Measurements from ENCODE around the gene GSN.

Gene GSN

DNA sequence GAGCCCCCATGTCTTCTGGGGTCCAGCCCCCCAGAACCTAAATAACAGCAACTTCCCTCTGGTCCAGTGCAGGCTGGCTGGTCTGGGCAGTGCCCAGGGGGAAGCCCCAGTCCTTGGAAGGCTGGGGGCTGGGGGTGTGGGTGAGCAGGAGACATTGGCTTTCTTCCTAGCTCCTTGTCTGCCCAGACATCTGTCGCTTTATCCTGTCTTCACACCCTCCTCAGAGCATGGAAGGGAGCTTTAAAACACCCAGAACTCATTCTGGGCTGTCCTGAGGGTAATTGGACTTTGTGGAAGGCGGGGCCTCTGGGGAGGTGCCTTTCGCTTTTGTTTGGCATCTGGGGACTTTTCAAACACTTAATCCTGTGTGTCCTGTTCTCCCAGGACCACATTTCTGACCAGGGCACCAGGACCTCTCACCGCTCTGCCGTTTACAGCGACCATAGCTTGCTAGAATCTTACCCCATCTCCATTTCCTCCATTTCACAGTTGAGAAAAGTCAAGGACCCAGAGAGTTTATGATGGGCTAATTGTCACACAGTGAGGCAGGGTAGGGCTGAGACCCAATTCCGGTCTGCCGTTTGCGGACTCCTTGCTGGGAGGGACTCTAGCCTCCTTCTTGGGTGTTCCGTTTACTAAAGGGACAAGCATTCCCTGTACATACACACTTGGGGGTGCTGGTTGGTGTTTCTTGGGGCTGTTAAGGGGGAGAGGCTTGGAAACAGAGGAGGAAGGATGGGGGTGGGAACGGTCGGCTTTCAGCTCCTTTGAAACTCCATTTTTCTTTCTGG is 1.1 kb downstream of the GSN start:
- Histone ChIP-seq H3K79me2 (ENCODE audit: control insufficient read depth, low read length) (no peaks in the 10 kb centered on the region), H3F3A (ENCODE audit: control insufficient read depth, insufficient read depth) (no peaks in the 10 kb centered on the region)
- TF ChIP-seq, protein P1, sequence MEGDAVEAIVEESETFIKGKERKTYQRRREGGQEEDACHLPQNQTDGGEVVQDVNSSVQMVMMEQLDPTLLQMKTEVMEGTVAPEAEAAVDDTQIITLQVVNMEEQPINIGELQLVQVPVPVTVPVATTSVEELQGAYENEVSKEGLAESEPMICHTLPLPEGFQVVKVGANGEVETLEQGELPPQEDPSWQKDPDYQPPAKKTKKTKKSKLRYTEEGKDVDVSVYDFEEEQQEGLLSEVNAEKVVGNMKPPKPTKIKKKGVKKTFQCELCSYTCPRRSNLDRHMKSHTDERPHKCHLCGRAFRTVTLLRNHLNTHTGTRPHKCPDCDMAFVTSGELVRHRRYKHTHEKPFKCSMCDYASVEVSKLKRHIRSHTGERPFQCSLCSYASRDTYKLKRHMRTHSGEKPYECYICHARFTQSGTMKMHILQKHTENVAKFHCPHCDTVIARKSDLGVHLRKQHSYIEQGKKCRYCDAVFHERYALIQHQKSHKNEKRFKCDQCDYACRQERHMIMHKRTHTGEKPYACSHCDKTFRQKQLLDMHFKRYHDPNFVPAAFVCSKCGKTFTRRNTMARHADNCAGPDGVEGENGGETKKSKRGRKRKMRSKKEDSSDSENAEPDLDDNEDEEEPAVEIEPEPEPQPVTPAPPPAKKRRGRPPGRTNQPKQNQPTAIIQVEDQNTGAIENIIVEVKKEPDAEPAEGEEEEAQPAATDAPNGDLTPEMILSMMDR (IDR thresholded peaks at IDR 0.05; ENCODE audit: low read depth, low read length, poor library complexity, severe bottlenecking), result no peak
- no peak for TF ChIP-seq EZH2phosphoT487 (IDR thresholded peaks at IDR 0.05; ENCODE audit: borderline replicate concordance, low read length)

GRCh38 chr9:121269642-121270254 is 1.8 kb downstream of the GSN start:
- TF ChIP-seq, protein P1 (IDR thresholded peaks at IDR 0.05; ENCODE audit: low read depth, low read length, poor library complexity, severe bottlenecking), result no peak
- no peak for TF ChIP-seq EZH2phosphoT487 (IDR thresholded peaks at IDR 0.05; ENCODE audit: borderline replicate concordance, low read length)
- Histone ChIP-seq H3F3A (ENCODE audit: control insufficient read depth, insufficient read depth) (no peaks in the 10 kb centered on the region), H3K9me3 (ENCODE audit: control insufficient read depth, insufficient read depth, low read length) (no peaks in the 10 kb centered on the region), H3K27ac (ENCODE audit: low read depth, low read length) (no peak overlapping the region), H3K79me2 (ENCODE audit: control insufficient read depth, low read length) (no peaks in the 10 kb centered on the region), H3K27me3 (ENCODE audit: control insufficient read depth, low read length) (peaks cover 16% of the 10 kb centered on the region), H3K4me2 (ENCODE audit: low read length) (no peak overlapping the region), H3K4me1 (ENCODE audit: control insufficient read depth, low read length) (peaks cover 14% of the 10 kb centered on the region), H3K9me2 (replicated peaks; ENCODE audit: control insufficient read depth, low read length) (no peaks in the 10 kb centered on the region), H3K36me3 (ENCODE audit: control insufficient read depth, low read length) (no peaks in the 10 kb centered on the region), H4K20me1 (ENCODE audit: control insufficient read depth, insufficient read depth, low read depth, low read length) (peaks cover 6% of the 10 kb centered on the region; the same call in 1 of the 2 replicates), H3K4me3 (ENCODE audit: low read length) (no peak overlapping the region)

More for the DNA sequence above, 1.1 kb downstream of the GSN start:
- H3K27me3 ChIP-seq (ENCODE audit: control insufficient read depth, low read length), result peaks cover 16% of the 10 kb centered on the region
- H3K9me2 ChIP-seq (replicated peaks; ENCODE audit: control insufficient read depth, low read length), result no peaks in the 10 kb centered on the region
- no peak overlapping the region for H3K27ac ChIP-seq (ENCODE audit: low read depth, low read length)
- peak overlapping the region; percentile 82 for H3K4me3 ChIP-seq (ENCODE audit: low read length)
- H3K4me2 ChIP-seq (ENCODE audit: low read length), result peak overlapping the region; percentile 91
- H3K36me3 ChIP-seq (ENCODE audit: control insufficient read depth, low read length), result no peaks in the 10 kb centered on the region
- H3K9me3 ChIP-seq (ENCODE audit: control insufficient read depth, insufficient read depth, low read length), result no peaks in the 10 kb centered on the region
- peaks cover 6% of the 10 kb centered on the region; the same call in 1 of the 2 replicates for H4K20me1 ChIP-seq (ENCODE audit: control insufficient read depth, insufficient read depth, low read depth, low read length)
- peaks cover 14% of the 10 kb centered on the region for H3K4me1 ChIP-seq (ENCODE audit: control insufficient read depth, low read length)

DNA sequence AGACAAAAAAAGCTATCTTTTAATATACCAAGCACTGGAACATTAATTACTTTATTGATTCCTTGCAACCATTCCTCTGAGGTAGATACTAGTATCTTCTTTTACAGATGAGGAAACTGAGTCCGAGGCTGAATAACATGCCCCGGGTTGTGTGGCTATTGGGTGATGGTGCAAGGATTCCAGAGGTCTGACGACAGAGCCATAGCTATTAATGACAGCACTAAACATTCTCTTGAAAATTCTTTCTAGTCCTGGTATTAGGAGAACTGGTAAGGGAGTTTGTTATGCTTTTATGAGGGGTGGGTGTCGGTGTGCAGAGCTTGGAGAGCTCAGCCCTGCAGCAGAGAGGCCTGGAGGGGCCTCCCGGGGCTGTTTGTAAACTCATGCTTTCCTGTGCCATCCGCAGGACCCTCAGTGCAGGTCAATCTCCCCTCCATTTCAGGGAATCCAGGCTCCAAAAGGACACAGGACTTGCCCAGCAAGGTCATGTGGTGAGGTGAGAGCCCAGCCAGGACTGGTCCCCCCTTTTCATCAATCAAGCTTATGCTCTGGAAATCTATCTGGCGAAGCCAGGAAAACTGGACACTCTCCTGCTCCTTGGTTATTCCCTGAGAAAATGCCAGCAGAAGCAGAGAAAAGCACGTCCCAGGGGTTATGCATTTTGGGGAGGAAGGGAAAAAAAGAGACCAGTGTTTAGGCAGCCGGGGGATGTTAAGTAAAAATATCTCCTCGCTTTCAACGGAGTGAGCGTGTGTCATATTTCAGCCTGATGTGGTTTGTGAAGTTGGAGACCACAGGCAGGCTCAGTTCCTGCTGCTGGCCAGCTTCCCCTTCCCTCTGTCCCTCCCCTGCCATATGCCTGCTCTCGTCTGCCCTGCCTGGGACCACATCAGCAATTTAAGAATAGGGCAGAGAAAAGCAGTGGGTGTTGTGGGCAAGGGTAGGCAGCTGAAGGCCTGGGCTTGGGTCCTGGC is 3.7 kb downstream of the GSN start:
- no peaks in the 10 kb centered on the region for H3F3A ChIP-seq (ENCODE audit: control insufficient read depth, insufficient read depth)
- no peak overlapping the region for H3K4me3 ChIP-seq (ENCODE audit: low read length)
- TF ChIP-seq, protein P1 (IDR thresholded peaks at IDR 0.05; ENCODE audit: low read depth, low read length, poor library complexity, severe bottlenecking), result no peak
- TF ChIP-seq EZH2phosphoT487 (IDR thresholded peaks at IDR 0.05; ENCODE audit: borderline replicate concordance, low read length), result no peak
- H3K79me2 ChIP-seq (ENCODE audit: control insufficient read depth, low read length), result no peaks in the 10 kb centered on the region
- H3K36me3 ChIP-seq (ENCODE audit: control insufficient read depth, low read length), result no peaks in the 10 kb centered on the region
- peaks cover 14% of the 10 kb centered on the region for H3K4me1 ChIP-seq (ENCODE audit: control insufficient read depth, low read length)
- H3K4me2 ChIP-seq (ENCODE audit: low read length), result no peak overlapping the region
- peaks cover 16% of the 10 kb centered on the region for H3K27me3 ChIP-seq (ENCODE audit: control insufficient read depth, low read length)
- no peak overlapping the region for H3K27ac ChIP-seq (ENCODE audit: low read depth, low read length)
- peaks cover 6% of the 10 kb centered on the region; the same call in 1 of the 2 replicates for H4K20me1 ChIP-seq (ENCODE audit: control insufficient read depth, insufficient read depth, low read depth, low read length)
- no peaks in the 10 kb centered on the region for H3K9me2 ChIP-seq (replicated peaks; ENCODE audit: control insufficient read depth, low read length)
- no peaks in the 10 kb centered on the region for H3K9me3 ChIP-seq (ENCODE audit: control insufficient read depth, insufficient read depth, low read length)
